GM21529 (cell line): ENCODE measurements around the gene SH2D1B.
"Not testable (repeated sequence)": the region's sequence is repeated elsewhere in the genome, so short reads cannot be mapped to it uniquely, and the experiment has no call there.

Experiments
- ATAC-seq: cut with Tn5 transposase; IDR thresholded peaks from one replicate; pipeline ENCODE4 v1.9.1; 2021; ENCODE audit not compliant: unreplicated experiment

The SH2D1B gene

GRCh38 chr1:162365284-162366020, 46.5 kb downstream of the SH2D1B start:
- ATAC-seq, result no peak

- ATAC-seq, result no peak
Measured at GRCh38 chr1:162364498-162364897, 47.4 kb downstream of the SH2D1B start.

DNA sequence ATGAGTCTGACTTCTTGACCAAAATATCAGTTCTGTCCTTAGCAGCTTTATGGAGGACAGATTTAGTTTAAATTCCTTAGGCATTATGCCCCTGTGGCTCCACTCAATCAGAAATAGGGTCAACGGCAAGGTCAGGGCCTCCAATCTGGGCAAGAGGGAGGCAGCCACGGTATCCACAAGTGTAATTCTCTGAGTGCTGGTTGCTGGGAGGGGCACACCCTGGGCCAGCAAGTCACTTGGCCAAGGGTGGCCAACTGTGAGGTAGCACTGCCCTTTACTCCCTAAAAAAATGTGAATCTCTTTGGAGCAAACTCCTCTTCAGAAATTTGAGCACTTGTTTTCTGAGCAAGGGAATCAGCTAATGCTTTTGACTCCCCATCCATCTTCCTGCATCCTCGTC, 48.1 kb downstream of the SH2D1B start:
- no peak for ATAC-seq

GRCh38 chr1:162361349-162361748, 50.6 kb downstream of the SH2D1B start:
- ATAC-seq, result peak; percentile 35

GRCh38 chr1:162360874-162361260, 51.1 kb downstream of the SH2D1B start:
- ATAC-seq, result no peak

DNA sequence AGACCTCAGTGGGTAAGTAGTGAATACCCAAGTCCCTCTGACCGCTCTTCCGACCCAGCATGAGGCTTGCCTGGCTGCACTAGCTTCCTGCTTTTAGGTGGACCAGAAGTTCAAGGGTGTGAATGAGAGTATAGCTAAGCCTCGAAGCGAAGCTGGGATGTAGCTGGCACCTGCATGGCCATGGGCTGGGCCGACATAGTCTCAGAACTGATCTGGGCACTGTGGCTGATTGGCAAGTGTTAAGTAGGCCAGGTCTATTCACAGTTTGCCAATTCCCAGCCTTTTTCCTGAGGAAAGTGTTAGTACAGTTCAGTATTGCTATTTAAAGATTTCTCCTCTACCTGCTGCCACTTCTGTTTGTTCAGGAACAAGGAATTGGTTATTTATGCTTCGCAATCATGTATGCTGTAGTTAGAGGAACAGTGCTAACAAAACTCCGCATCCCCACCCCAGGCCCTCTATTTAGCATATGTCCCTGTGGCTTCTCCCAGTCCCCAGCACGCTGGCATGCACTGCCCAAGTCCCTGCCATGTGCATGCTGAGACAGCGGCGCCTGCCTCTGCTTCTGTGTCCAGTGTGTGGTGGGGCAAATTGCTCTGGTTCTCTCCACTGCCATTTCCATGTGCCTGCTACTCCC, 51.6 kb downstream of the SH2D1B start:
- no peak for ATAC-seq

DNA sequence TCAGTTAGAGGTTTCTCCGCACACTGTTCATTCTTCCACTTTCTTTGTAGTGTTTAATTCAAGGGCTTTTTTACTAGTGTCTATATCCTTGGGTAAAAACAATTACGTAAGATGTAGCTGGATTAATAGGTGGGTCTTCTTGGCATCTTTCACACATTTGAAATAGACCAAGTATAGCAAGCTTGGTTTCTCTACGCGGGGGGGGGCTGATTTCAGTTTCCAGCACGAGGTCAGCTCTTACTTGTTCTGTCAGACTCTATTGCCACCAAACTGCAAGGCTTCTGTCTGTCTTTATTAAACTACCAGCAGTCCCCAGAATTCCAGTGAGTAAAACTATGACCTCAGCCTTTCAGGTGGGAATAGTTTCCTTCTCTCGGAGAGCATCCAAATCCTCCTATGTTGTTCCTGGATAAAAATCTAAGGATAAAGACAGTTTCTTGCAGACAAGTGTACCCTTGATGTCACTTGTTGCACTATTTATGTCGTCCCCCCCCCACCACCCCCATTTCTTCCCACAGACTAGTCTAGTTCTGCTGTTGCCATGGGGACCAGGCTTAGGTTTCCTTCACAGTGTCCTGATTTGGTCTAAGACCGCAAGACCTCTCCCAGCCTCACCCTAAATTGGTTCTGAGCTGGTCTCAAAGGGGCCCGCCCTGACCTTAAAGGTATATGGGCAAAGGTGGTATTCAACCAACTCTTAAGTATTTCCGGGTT, 52.3 kb downstream of the SH2D1B start:
- no peak for ATAC-seq

DNA sequence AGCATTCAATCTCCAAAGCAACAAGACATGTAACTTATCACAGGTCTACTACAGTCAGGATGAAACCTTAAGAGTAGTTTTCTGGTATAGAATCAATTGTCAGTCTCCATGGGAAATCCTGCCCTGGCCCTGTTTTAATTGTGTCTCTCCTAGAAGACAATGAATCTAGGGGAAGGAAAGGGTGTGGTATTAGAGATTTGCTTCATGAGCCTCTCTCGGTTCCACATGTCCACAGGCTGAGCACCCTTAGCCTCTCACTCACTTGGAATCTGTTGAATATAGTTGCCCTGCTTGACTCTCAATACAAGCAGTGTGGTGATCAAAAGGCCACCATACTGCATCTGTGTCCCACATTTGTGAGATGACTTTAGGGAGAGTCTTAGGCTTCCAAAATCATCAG, 53.0 kb downstream of the SH2D1B start:
- no peak for ATAC-seq

DNA sequence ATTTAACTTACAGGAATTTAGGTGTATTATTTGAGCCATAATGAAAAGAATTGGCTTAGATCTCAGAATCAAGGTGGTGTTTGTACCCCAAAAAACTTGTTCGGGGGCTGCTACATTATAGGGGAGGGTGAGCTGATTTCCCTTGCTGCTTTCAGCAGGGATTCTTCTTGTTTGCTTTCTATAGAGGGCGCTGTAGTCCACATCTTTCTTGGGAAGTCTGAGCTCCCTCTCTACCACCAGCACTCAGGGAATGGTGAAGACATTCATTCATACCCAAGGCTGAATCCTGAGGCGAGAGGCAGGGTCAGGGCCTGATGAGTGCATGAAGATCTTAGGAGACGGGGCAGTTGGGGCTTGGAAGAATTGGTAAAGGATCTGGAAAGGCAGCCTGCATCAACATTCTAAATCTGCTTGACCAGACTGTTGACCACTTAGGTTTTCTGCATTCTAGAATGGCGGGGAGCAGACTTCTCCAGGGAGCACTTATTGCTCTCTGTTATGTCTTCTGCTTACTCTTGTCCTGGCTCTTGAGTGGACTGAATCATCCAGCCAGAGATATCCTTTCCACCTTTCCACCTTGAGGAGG, 54.2 kb downstream of the SH2D1B start:
- ATAC-seq, result no peak

DNA sequence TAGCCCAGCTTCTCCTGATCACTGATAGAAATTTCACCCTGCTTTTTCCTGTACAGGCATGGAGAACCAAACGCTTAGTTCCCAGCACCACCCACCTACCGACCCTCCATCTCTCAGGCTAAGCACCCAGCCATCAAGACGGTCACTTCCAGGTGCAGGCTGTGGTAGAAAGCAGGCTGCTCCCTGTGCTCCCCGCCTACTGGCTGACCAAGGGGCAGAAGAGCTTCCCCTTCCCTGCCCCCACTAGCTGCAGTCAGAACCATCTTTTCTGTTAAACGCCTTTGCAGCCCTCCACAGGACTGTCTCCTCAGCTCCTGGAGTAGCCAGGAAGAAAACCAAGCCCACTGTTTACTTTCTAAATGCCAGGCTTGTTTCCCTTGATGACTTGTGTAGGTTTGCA, 58.2 kb downstream of the SH2D1B start:
- ATAC-seq, result no peak

DNA sequence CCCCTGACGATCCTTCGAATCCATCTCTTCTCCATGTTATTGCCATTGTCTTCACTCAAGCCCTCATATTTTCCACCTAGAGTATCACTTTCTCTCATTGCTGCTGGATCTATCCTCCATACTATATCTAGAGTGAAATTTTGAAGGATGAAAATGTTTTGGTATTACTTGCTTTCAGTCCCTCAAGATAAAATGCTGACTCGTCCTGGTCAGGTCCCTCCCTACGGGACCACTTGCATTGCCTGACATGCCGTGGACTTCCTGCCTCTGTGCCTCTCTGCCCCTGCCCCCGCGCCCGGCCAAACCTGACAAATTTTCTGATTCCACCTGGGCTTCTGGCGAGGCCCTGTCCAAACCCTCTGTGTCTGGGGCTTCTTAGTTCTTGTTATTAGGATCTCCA, 58.9 kb downstream of the SH2D1B start:
- no peak for ATAC-seq

GRCh38 chr1:162351874-162352273, 60.1 kb downstream of the SH2D1B start:
- not testable (repeated sequence) for ATAC-seq

DNA sequence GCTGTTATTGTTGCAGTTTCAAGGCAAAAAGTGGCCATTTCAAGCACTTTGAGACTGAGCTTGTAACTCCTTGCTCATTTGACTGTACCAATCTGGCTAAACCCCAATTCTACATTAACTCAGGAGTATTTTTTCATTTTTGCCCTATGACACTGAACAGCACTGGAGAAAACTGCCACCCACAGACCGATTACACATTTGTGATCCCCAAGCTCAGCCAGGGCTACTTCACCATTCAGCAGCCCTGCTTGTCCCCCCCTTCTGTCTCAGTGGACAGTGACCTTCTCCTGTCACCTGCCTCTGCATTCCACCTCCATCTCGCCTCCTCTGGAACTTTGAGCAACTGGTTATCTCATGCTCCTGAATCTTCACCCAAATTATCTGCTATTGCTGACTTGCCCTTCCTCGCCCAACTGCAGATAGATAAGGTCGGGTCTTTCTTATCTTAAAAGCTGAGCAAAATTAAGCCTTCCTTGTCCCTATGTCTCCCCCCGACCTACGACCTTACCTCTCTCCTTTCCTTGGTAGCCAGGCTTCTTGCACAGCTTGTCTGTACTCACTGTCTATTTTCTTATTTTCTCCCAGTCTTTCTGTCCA, 60.6 kb downstream of the SH2D1B start:
- ATAC-seq, result no peak

- no peak for ATAC-seq
Measured at GRCh38 chr1:162349635-162350330, 62.2 kb downstream of the SH2D1B start.

DNA sequence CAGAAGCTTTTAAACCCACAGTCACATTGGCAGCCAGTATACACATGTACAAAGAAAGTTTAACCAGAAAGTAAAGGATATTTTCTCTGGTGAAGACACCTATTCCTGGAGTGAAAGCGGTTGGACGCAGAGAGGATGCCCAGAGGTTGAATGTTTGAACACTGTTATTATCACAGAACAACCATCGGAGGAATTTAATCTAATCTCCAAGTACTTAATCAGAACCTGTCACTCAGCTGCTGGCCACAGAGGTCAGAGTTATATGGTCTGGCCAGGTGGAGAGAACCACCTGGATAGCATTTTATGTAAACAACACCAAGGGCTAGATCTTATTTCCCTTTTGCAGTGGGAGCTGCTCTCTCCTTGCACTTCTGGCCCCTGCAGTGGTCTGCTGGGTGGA, 64.7 kb downstream of the SH2D1B start:
- no peak for ATAC-seq
